T-helper 22 cell (primary cell): ENCODE measurements around the gene TSN.
"Not testable (repeated sequence)": the region's sequence is repeated elsewhere in the genome, so short reads cannot be mapped to it uniquely, and the experiment has no call there.

Experiments
- DNase-seq: peaks from one replicate; pipeline ENCODE4 v3.0.0-alpha.2; 2020; ENCODE audit warnings: low read depth

TSN gene

GRCh38 chr2:121755237-121756111 lies at the start of gene TSN:
TSN (plus strand) TSS chr2:121755651; CDS start chr2:121755780, 129 bp downstream.
- DNase-seq: peak; percentile 96

- no peak for DNase-seq
These were observed 49.5 kb upstream of the TSN start for GRCh38 chr2:121705958-121706357.

GRCh38 chr2:121707344-121707919 lies 48.0 kb upstream of the TSN start:
- no peak for DNase-seq

GRCh38 chr2:121707920-121708361 lies 47.5 kb upstream of the TSN start:
- DNase-seq: no peak

GRCh38 chr2:121709776-121710469 lies 45.5 kb upstream of the TSN start:
- no peak for DNase-seq

- no peak for DNase-seq
These were observed 44.8 kb upstream of the TSN start for GRCh38 chr2:121710470-121711170.

GRCh38 chr2:121711481-121711880 lies 44.0 kb upstream of the TSN start:
- not testable (repeated sequence) for DNase-seq

GRCh38 chr2:121716126-121716525 lies 39.3 kb upstream of the TSN start:
- no peak for DNase-seq

- no peak for DNase-seq
These were observed 37.9 kb upstream of the TSN start for GRCh38 chr2:121717529-121717928.

GRCh38 chr2:121721926-121722325 lies 33.5 kb upstream of the TSN start:
- no peak for DNase-seq

GRCh38 chr2:121722479-121722878 lies 33.0 kb upstream of the TSN start:
- no peak for DNase-seq

- DNase-seq: no peak
These were observed 32.1 kb upstream of the TSN start for GRCh38 chr2:121723316-121723715.

- DNase-seq: no peak
These were observed 28.1 kb upstream of the TSN start for GRCh38 chr2:121727332-121727731.

GRCh38 chr2:121727950-121728349 lies 27.5 kb upstream of the TSN start:
- no peak for DNase-seq

GRCh38 chr2:121731366-121731765 lies 24.1 kb upstream of the TSN start:
- DNase-seq: no peak

- DNase-seq: not testable (repeated sequence)
These were observed 20.9 kb upstream of the TSN start for GRCh38 chr2:121734544-121734943.

GRCh38 chr2:121735518-121736074 lies 19.9 kb upstream of the TSN start:
- DNase-seq: no peak

- no peak for DNase-seq
These were observed 19.4 kb upstream of the TSN start for GRCh38 chr2:121736140-121736461.

GRCh38 chr2:121736462-121737336 lies 18.8 kb upstream of the TSN start, which contains the start of gene NIFK:
NIFK (minus strand) TSS chr2:121736875; CDS start chr2:121736850, 25 bp downstream.
- peak; percentile 100 for DNase-seq

GRCh38 chr2:121740973-121741372 lies 14.5 kb upstream of the TSN start:
- DNase-seq: no peak

- no peak for DNase-seq
These were observed 14.0 kb upstream of the TSN start for GRCh38 chr2:121741450-121741849.
